GM12875 (cell line): Measurements from ENCODE around the gene CEP295NL.

ENCODE experiments used
- H3K4me3 ChIP-seq: one replicate; pipeline ENCODE4 v1.5.1; 2011; ENCODE audit warnings: low read depth, low read length, control low read depth
- TF ChIP-seq, protein P1 (sequence below): IDR thresholded peaks from 2 replicates; pipeline ENCODE4 v1.5.1; 2011; ENCODE audit warnings: low read depth, mild to moderate bottlenecking, control low read depth, inconsistent platforms, low read length, moderate library complexity, borderline replicate concordance; ENCODE audit not compliant: insufficient read depth

Gene CEP295NL

GRCh38 chr17:78944956-78945355 lies 42.0 kb upstream of the CEP295NL start:
- TF ChIP-seq, protein P1, sequence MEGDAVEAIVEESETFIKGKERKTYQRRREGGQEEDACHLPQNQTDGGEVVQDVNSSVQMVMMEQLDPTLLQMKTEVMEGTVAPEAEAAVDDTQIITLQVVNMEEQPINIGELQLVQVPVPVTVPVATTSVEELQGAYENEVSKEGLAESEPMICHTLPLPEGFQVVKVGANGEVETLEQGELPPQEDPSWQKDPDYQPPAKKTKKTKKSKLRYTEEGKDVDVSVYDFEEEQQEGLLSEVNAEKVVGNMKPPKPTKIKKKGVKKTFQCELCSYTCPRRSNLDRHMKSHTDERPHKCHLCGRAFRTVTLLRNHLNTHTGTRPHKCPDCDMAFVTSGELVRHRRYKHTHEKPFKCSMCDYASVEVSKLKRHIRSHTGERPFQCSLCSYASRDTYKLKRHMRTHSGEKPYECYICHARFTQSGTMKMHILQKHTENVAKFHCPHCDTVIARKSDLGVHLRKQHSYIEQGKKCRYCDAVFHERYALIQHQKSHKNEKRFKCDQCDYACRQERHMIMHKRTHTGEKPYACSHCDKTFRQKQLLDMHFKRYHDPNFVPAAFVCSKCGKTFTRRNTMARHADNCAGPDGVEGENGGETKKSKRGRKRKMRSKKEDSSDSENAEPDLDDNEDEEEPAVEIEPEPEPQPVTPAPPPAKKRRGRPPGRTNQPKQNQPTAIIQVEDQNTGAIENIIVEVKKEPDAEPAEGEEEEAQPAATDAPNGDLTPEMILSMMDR, result no peak
- no peak overlapping the region for H3K4me3 ChIP-seq

DNA sequence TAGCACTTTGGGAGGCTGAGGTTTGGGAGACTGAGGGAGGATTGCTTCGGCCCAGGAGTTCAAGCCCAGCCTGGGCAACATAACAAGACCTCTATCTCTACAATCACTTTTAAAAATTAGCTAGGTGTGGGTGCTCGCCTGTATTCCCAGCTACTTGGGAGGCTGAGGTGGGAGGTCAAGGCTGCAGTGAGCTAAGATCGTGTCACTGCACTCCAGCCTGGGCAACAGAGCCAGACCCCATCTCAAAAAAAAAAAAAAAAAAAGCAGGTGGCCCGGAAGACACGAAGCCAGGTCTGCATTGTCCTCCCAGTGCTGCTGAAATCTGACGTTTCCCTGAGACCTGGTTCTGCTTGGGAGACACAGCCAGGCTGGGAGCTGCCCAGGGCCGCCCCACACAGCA lies 41.0 kb upstream of the CEP295NL start:
- H3K4me3 ChIP-seq, result no peak overlapping the region
- TF ChIP-seq, protein P1, result no peak

- H3K4me3 ChIP-seq, result no peak overlapping the region
- TF ChIP-seq, protein P1, result no peak
Observed at GRCh38 chr17:78940708-78941107, 37.7 kb upstream of the CEP295NL start.

DNA sequence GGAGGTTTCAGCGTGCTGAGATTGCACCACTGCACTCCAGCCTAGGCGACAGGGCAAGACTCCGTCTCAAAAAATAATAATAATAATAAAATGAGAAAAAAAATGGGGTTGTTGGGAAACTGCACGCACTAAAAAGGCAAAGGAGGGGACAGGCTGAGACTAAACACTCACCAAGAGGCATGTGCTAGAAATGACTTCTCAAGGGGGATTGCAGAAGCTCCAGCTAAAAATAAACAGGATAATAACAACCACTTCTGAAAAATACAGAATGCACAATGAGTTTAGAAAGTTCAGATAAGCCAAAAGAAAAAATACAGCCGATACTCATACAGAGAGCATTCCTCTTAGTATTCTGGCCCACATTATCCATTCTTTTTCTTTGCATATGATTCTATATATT lies 37.3 kb upstream of the CEP295NL start:
- H3K4me3 ChIP-seq, result no peak overlapping the region
- TF ChIP-seq, protein P1, result no peak

DNA sequence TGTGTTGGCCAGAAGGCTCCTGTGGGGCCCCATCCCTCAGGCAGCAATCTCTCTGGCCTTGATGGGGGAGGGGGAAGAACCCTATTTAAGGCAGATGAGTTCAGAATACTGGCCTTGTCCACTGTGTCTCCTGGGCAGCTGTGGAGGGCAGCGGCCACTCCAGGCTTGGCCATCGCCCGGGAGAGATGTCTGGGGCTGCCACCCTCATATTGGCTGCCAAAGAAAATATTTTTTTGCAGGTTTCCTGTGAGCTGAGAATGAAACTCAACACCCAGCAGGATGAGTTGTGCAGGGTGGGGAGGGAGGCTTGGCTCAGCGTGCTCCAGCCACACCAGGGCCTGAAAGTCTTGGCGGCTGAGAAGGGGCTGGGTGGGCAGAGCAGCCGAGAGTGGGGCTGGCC lies 36.6 kb upstream of the CEP295NL start:
- TF ChIP-seq, protein P1, result no peak
- no peak overlapping the region for H3K4me3 ChIP-seq

DNA sequence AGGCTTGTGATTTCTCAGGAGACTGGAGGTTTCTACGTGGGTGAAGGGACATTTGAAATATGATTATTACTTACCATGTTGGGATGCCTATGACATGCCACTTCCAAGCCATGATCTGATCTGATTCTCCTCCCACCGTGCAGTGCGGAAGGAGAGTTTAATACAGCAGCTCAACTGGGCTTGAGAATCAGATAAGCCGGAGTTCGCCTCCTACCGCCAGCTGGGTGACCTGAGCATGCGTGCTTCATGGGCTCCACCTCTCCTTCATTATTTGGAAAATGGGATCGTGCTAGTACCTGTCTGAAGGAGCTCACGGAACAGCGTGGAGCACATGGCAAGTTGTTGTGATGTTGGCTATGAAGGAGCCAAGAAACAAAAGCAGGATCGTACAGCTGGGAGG lies 34.6 kb upstream of the CEP295NL start:
- TF ChIP-seq, protein P1, result no peak
- H3K4me3 ChIP-seq, result no peak overlapping the region

- H3K4me3 ChIP-seq, result no peak overlapping the region
- TF ChIP-seq, protein P1, result no peak
Observed at GRCh38 chr17:78935419-78936323, 32.7 kb upstream of the CEP295NL start.
